Posterior vena cava (tissue), 2 donors: ENCODE data around the gene DSCAML1. TPM values are rescaled to one million over a fixed set of nuclear protein-coding genes. Genes with fewer than 3 reads are reported as not detected.

ENCODE experiments used
- DNase-seq: peaks from one replicate; pipeline ENCODE4 v3.0.0-alpha.2; 2020; ENCODE audit warnings: low spot score
- intact Hi-C, 2 donors: fragments of 100-400 bp; cut with DNase I; formaldehyde crosslinking; loops; one replicate each; pipeline versions ENCODE4 v1.14.1 to v1.14.2; 2022 to 2023
- total RNA-seq, 2 donors: library from RNA; stranded (reverse); fragmentation: NEBNext Ultra II Directional; extraction: Animal tissue kit (Norgen Biotek cat#: 25700); gene quantifications; one replicate each; pipeline ENCODE4 v1.2.1, GENCODE V29; 2021
- donor health status: DM: yes; HTN: yes; CAD: no.
- donor health status: DM: yes; HTN: yes; CAD: no.

The DSCAML1 gene
- total RNA-seq, 2 donors from 2014 or later: 1.2 to 1.5 TPM

GRCh38 chr11:117639601-117640000 lies 157.4 kb downstream of the DSCAML1 start:
- peak; percentile 49 for DNase-seq
- intact Hi-C loops: no loop called here

GRCh38 chr11:117638911-117639543 lies 158.0 kb downstream of the DSCAML1 start:
- peak; percentile 66 for DNase-seq
- intact Hi-C loops: no loop called here

- peak; percentile 65 for DNase-seq
- intact Hi-C loops: no loop called here
These were observed 162.0 kb downstream of the DSCAML1 start for GRCh38 chr11:117634756-117635603.

- intact Hi-C loops: no loop called here
- peak; percentile 50 for DNase-seq
These were observed 162.8 kb downstream of the DSCAML1 start for GRCh38 chr11:117633976-117634755.

- intact Hi-C loops: no loop called here
- DNase-seq: peak; percentile 58
These were observed 163.7 kb downstream of the DSCAML1 start for GRCh38 chr11:117633186-117633754.

- intact Hi-C loops: no loop called here
- DNase-seq: peak; percentile 42
These were observed 164.7 kb downstream of the DSCAML1 start for GRCh38 chr11:117632306-117632705.

GRCh38 chr11:117631336-117632140 lies 165.5 kb downstream of the DSCAML1 start:
- intact Hi-C loops: no loop called here
- DNase-seq: peak; percentile 57

GRCh38 chr11:117629891-117630538 lies 167.0 kb downstream of the DSCAML1 start:
- intact Hi-C loops: no loop called here
- DNase-seq: peak; percentile 60

- intact Hi-C loops: no loop called here
- peak; percentile 60 for DNase-seq
These were observed 167.9 kb downstream of the DSCAML1 start for GRCh38 chr11:117629146-117629545.

GRCh38 chr11:117627259-117627658 lies 169.8 kb downstream of the DSCAML1 start:
- DNase-seq: peak; percentile 65
- intact Hi-C loops: no loop called here

- DNase-seq: peak; percentile 35
- intact Hi-C loops: no loop called here
These were observed 170.4 kb downstream of the DSCAML1 start for GRCh38 chr11:117626576-117626975.

- intact Hi-C loops: no loop called here
- DNase-seq: peak; percentile 20
These were observed 171.8 kb downstream of the DSCAML1 start for GRCh38 chr11:117625237-117625636.

GRCh38 chr11:117623831-117624271 lies 173.2 kb downstream of the DSCAML1 start:
- DNase-seq: no peak
- intact Hi-C loops: no loop called here

- intact Hi-C loops: no loop called here
- DNase-seq: no peak
These were observed 175.8 kb downstream of the DSCAML1 start for GRCh38 chr11:117621226-117621625.

- intact Hi-C loops: no loop called here
- DNase-seq: no peak
These were observed 176.4 kb downstream of the DSCAML1 start for GRCh38 chr11:117620659-117621058.

GRCh38 chr11:117620086-117620485 lies 176.9 kb downstream of the DSCAML1 start:
- intact Hi-C loops: no loop called here
- peak; percentile 28 for DNase-seq

GRCh38 chr11:117619661-117620060 lies 177.4 kb downstream of the DSCAML1 start:
- intact Hi-C loops: no loop called here
- no peak for DNase-seq

- DNase-seq: peak; percentile 43
- intact Hi-C loops: no loop called here
These were observed 178.0 kb downstream of the DSCAML1 start for GRCh38 chr11:117618982-117619355.
